Gastrocnemius medialis (tissue), 4 donors: Measurements from ENCODE around the gene NFASC. TPM values are rescaled to one million over a fixed set of nuclear protein-coding genes. Genes with fewer than 3 reads are reported as not detected.

Source experiments
- ATAC-seq, 2 donors: fragments of 150-250 bp; one replicate each; pipeline ENCODE4 v1.9.1; 2016
- DNase-seq, 2 donors: peaks; one replicate each; pipeline ENCODE4 v3.0.0-alpha.2; 2019
- H3K27ac ChIP-seq, 4 donors: fragments of 200-600 bp; sonication (generic); 1 replicate in 1 of 4; 2 replicates in 3 of 4; pipeline ENCODE4 v1.5.1; 2016 to 2018; ENCODE audit warnings: mild to moderate bottlenecking in 2 of 4, moderate library complexity in 1 of 4
- H3K27me3 ChIP-seq, 3 donors: fragments of 200-600 bp; sonication (generic) in 2 of 3; 1 replicate in 1 of 3; 2 replicates in 2 of 3; pipeline versions ENCODE4 v1.5.1 to v1.6.0; 2016 to 2019; ENCODE audit warnings: mild to moderate bottlenecking in 1 of 3, moderate library complexity in 1 of 3
- H3K36me3 ChIP-seq, 2 donors: fragments of 200-600 bp; sonication (generic) in 1 of 2; one replicate each; pipeline ENCODE4 v1.5.1; 2017 to 2018
- H3K4me1 ChIP-seq, 2 donors: fragments of 200-600 bp; sonication (generic) in 1 of 2; one replicate each; pipeline ENCODE4 v1.5.1; 2016 to 2017; ENCODE audit warnings: mild to moderate bottlenecking in 2 of 2
- H3K4me3 ChIP-seq, 4 donors: fragments of 200-600 bp; sonication (generic) in 3 of 4; 1 replicate in 1 of 4; 2 replicates in 3 of 4; pipeline ENCODE4 v1.5.1; 2016 to 2019; ENCODE audit warnings: mild to moderate bottlenecking in 2 of 4
- H3K9me3 ChIP-seq, 3 donors: fragments of 200-600 bp; sonication (generic) in 2 of 3; 1 replicate in 1 of 3; 2 replicates in 2 of 3; pipeline ENCODE4 v1.5.1; 2016 to 2019
- POLR2A ChIP-seq, 2 donors: fragments of 450-650 bp; IDR thresholded peaks; one replicate each; pipeline ENCODE4 v1.6.1; 2017; ENCODE audit warnings: antibody characterized with exemption in 2 of 2, mild to moderate bottlenecking in 2 of 2, moderate library complexity in 2 of 2
- in situ Hi-C, 4 donors: fragments of 200-750 bp; cut with MboI; loops; one replicate each; pipeline versions ENCODE4 v1.15.0 to v1.8.0; 2017; ENCODE audit warnings: low sequenced_read_pairs in 4 of 4
- intact Hi-C: fragments of 100-400 bp; cut with DNase I; formaldehyde crosslinking; loops from one replicate; pipeline ENCODE4 v1.15.1; 2023; ENCODE audit warnings: low total_unique reads
- total RNA-seq, 4 donors: library from RNA; depleted of rRNA; stranded (reverse); fragments of >200 nt; gene quantifications; one replicate each; pipeline versions ENCODE4 v1.1.0 to v1.2.3, GENCODE V29; 2016
- TF ChIP-seq, protein P1 (sequence below), 5 experiments: fragments of 450-650 bp in 3 of 5; fragments of 200-600 bp in 2 of 5; sonication (generic) in 2 of 5; IDR thresholded peaks in 4 of 5; conservative IDR thresholded peaks in 1 of 5; 1 replicate in 4 of 5; 2 replicates in 1 of 5; pipeline ENCODE4 v1.5.1; 2016 to 2019; ENCODE audit warnings: antibody characterized with exemption in 5 of 5, mild to moderate bottlenecking in 3 of 5, moderate library complexity in 3 of 5

Gene NFASC
- total RNA-seq, 4 donors from 2014 or later: 0.75 to 4.7 (median 2.4) TPM

DNA sequence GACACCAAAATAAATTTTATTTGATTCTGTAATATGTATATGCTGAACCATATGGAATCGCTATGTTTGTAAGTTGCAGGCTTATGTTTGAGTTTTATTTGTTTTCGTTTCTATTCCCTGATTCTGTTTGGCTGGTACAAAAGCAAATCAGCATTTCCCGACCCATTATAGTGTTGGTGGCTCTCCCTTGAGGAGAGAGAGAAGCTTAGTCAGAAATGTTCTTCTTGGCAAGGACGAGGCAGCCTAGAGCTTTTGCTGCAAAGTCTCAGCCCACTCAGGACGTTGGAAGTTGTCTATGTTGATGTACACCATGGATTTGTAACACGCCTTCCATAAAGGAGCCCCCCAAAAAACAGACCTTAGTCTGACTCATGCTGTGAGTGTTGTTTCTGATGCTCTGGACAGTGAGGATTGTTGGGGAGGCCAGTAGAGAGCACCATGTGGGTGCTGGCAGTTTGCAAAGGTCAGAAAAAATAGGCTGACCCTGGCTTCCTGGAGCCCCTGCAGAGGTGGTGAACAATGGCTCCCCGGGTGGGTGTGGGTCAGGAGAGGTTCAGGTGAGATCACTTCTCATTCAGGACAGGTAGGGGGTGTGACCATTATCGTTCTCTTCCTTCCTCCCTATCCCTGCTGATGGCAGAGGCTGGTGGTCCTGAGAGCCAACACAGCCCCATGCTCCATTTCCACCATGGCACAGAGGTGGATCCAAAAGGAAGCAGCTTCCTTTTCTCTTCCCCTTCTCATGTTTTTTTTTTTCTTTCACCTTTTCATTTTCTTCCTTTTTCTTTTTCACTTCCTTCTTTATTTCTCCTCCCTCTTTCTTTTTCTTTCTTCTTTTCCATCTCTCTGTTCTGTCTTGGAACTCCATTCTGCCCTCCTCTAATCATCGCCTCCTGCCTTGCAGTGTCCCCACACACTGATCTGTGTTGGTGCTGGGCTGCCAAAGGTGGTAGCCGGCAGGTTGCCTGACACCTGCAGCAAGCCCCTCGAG, 88.0 kb downstream of the NFASC start:
- intact Hi-C loops (no loop called here), in situ Hi-C loops (no loop called here)
- H3K9me3 ChIP-seq: no peaks in the 10 kb centered on the region

DNA sequence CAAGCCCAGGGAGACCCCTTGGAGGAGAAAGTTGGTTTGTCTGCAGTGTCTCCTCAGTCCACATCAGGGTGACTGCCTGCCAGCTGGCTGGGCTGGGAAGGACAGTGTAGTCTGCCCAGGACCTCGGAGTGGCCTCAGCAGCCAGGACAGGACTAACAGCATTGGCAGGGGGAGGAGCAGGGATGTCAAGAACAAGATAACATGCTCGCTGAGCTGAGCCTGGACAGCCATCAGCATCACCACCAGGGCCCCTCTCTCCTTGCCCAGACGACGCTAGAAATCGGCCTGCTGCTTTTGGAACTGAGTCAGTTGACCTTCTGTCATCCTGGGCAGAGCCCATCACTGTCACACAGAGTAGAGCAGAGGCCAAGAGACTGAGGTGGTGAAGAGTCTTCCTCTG, 88.7 kb downstream of the NFASC start:
- ATAC-seq (peak in 1 of 2 donors; percentile 30), DNase-seq (no peak)
- Histone ChIP-seq H3K9me3 (no peaks in the 10 kb centered on the region), H3K27ac (no peak overlapping the region), H3K36me3 (no peaks in the 10 kb centered on the region), H3K4me1 (peaks cover 6 to 11% of the 10 kb centered on the region in 2 donors), H3K4me3 (no peak overlapping the region), H3K27me3 (no peaks in the 10 kb centered on the region)
- in situ Hi-C loops (no loop called here), intact Hi-C loops (no loop called here)
- TF ChIP-seq, protein P1, sequence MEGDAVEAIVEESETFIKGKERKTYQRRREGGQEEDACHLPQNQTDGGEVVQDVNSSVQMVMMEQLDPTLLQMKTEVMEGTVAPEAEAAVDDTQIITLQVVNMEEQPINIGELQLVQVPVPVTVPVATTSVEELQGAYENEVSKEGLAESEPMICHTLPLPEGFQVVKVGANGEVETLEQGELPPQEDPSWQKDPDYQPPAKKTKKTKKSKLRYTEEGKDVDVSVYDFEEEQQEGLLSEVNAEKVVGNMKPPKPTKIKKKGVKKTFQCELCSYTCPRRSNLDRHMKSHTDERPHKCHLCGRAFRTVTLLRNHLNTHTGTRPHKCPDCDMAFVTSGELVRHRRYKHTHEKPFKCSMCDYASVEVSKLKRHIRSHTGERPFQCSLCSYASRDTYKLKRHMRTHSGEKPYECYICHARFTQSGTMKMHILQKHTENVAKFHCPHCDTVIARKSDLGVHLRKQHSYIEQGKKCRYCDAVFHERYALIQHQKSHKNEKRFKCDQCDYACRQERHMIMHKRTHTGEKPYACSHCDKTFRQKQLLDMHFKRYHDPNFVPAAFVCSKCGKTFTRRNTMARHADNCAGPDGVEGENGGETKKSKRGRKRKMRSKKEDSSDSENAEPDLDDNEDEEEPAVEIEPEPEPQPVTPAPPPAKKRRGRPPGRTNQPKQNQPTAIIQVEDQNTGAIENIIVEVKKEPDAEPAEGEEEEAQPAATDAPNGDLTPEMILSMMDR (IDR thresholded peaks at IDR 0.05 in 4 of 5, conservative IDR thresholded peaks at IDR 0.05 in 1 of 5): no peak
- no peak for TF ChIP-seq POLR2A (IDR thresholded peaks at IDR 0.05)

More for the DNA sequence above, 88.0 kb downstream of the NFASC start:
- Histone ChIP-seq H3K27ac (no peak overlapping the region), H3K4me1 (peaks cover 6 to 11% of the 10 kb centered on the region in 2 donors), H3K27me3 (no peaks in the 10 kb centered on the region), H3K36me3 (no peaks in the 10 kb centered on the region), H3K4me3 (no peak overlapping the region)
- TF ChIP-seq, protein P1 (IDR thresholded peaks at IDR 0.05 in 4 of 5, conservative IDR thresholded peaks at IDR 0.05 in 1 of 5): no peak
- TF ChIP-seq POLR2A (IDR thresholded peaks at IDR 0.05): no peak
- no peak for DNase-seq
- no peak for ATAC-seq

DNA sequence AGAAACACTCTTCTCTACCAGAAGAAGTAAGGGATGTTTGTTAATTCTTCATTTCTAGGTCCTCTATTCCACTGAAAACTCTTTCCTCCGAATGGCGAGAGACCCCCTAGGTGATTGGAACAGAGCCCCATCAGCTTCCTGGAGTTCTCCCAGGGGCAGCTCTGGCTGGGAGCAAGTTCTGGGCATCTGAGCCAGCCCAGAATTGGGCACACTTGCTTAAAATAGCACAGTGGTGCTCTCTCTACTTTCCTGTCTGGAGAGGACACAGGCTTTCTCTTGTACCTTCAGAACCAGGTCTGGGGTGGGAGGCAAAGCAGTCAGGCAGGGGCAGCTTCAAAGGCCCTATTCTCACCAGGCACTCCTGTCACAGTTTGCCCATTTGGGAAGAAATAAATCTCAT, 89.2 kb downstream of the NFASC start:
- H3K27me3 ChIP-seq: no peaks in the 10 kb centered on the region
- intact Hi-C loops (no loop called here), in situ Hi-C loops (no loop called here)
- no peaks in the 10 kb centered on the region for H3K36me3 ChIP-seq
- DNase-seq (no peak), ATAC-seq (no peak)
- no peaks in the 10 kb centered on the region for H3K9me3 ChIP-seq
- TF ChIP-seq, protein P1 (IDR thresholded peaks at IDR 0.05 in 4 of 5, conservative IDR thresholded peaks at IDR 0.05 in 1 of 5): no peak
- H3K4me3 ChIP-seq: no peak overlapping the region
- peaks cover 6 to 11% of the 10 kb centered on the region in 2 donors for H3K4me1 ChIP-seq
- H3K27ac ChIP-seq: no peak overlapping the region

DNA sequence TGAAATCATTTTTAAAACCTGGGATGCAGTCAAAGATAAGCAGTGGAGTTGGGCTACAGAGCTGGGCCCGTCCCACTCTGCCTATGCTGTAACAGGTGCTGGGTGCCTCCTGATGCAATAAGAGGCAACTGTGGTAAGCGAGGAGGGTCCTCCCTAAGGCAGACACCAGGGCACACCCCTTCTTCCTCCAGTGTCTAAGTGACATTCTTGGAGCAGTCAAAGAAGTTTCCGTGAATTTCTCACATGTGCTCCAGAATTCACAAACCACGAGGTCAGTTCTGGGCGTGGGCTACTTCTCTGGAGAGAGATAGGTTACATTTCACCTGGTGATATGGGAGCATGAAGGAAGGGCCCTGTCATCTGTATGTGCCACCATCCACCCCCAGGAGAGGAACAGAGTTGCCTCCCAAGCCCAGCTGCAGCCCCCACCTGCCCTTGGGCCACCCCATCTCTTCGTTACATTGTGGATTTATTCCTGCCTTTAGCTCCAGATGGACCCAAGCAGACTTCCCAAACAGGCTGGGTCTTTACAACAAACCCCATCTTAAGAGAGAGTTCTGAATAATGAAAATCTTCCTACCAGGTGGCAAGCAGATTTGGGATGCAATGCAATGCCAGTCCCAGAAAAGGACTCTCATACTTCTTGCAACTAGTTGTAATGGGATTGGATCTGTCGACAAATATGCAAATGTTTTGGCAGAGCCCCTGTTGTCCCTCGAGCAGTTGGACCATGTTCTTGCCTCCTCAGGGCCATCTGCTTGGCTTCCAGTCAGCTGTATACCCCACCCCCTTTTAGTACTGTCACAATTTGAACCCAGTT, 89.9 kb downstream of the NFASC start:
- H3K36me3 ChIP-seq: no peaks in the 10 kb centered on the region
- no peaks in the 10 kb centered on the region for H3K9me3 ChIP-seq
- H3K27me3 ChIP-seq: no peaks in the 10 kb centered on the region
- TF ChIP-seq POLR2A (IDR thresholded peaks at IDR 0.05): no peak
- TF ChIP-seq, protein P1 (IDR thresholded peaks at IDR 0.05 in 4 of 5, conservative IDR thresholded peaks at IDR 0.05 in 1 of 5): no peak
- DNase-seq: no peak
- no peak for ATAC-seq
- intact Hi-C loops (no loop called here), in situ Hi-C loops (no loop called here)
- no peak overlapping the region for H3K4me3 ChIP-seq
- no peak overlapping the region for H3K27ac ChIP-seq
- peaks cover 6 to 11% of the 10 kb centered on the region in 2 donors for H3K4me1 ChIP-seq
